Right lobe of liver (tissue), 6 donors: Measurements from ENCODE around the gene SERP1. TPM values are rescaled to one million over a fixed set of nuclear protein-coding genes. Genes with fewer than 3 reads are reported as not detected.

Source experiments
- ATAC-seq, 4 donors: fragments of 200-7000 bp; cut with Tn5 transposase; one replicate each; pipeline ENCODE4 v1.9.1; 2020; ENCODE audit warnings: mild to moderate bottlenecking in 4 of 4, moderate library complexity in 4 of 4
- DNase-seq, 3 donors: peaks; one replicate each; pipeline ENCODE4 v3.0.0-alpha.2; 2020
- H3K27ac ChIP-seq, 3 donors: fragments of 200-600 bp; one replicate each; pipeline ENCODE4 v1.8.0; 2022
- H3K27me3 ChIP-seq, 2 donors: fragments of 200-600 bp; one replicate each; pipeline ENCODE4 v1.8.0; 2022
- H3K36me3 ChIP-seq, 4 donors: fragments of 200-600 bp; sonication (generic) in 1 of 4; one replicate each; pipeline versions ENCODE4 v1.5.1 to v1.8.0; 2017 to 2022; ENCODE audit warnings: control low read depth in 1 of 4
- H3K4me1 ChIP-seq, 4 donors: fragments of 200-600 bp; sonication (generic) in 1 of 4; one replicate each; pipeline versions ENCODE4 v1.5.1 to v1.8.0; 2017 to 2022; ENCODE audit warnings: control low read depth in 1 of 4
- H3K4me3 ChIP-seq, 3 donors: fragments of 200-600 bp; one replicate each; pipeline ENCODE4 v1.8.0; 2022
- H3K9me3 ChIP-seq, 4 donors: fragments of 200-600 bp; sonication (generic) in 1 of 4; one replicate each; pipeline versions ENCODE4 v1.5.1 to v1.8.0; 2017 to 2022; ENCODE audit warnings: control low read depth in 1 of 4
- POLR2A ChIP-seq: fragments of 450-650 bp; IDR thresholded peaks from one replicate; pipeline ENCODE4 v1.6.1; 2017; ENCODE audit warnings: antibody characterized with exemption, mild to moderate bottlenecking
- WGBS: methylation state at CpG from one replicate; pipeline ENCODE4 v1.1.6; 2018; ENCODE audit warnings: low coverage, low lambda C conversion rate; ENCODE audit not compliant: insufficient coverage; ENCODE audit errors: missing lambda C conversion rate; 5-methylcytosine and 5-hydroxymethylcytosine counted together
- intact Hi-C, 2 donors: fragments of 100-400 bp; cut with DNase I; formaldehyde crosslinking; loops; one replicate each; pipeline versions ENCODE4 v1.11.2 to v1.14.1; 2022
- total RNA-seq, 6 experiments: library from RNA; depleted of rRNA in 2 of 6; stranded (reverse); fragments of >200 nt in 2 of 6; fragmentation: NEBNext Ultra II Directional in 3 of 6; extraction: Animal tissue kit (Norgen Biotek cat#: 25700) in 3 of 6; gene quantifications; one replicate each; pipeline versions ENCODE4 v1.1.0 to v1.2.4, GENCODE V29; 2016 to 2023
- TF ChIP-seq, protein P1 (sequence below), 4 donors: fragments of 200-600 bp in 3 of 4; fragments of 450-650 bp in 1 of 4; IDR thresholded peaks; one replicate each; pipeline versions ENCODE4 v1.5.1 to v1.8.0; 2016 to 2022; ENCODE audit warnings: antibody characterized with exemption in 4 of 4, mild to moderate bottlenecking in 2 of 4
- donor health status: DM: no; HTN: yes; CAD: no.
- donor health status: DM: no; HTN: no; CAD: no.
- donor health status: DM: no; HTN: no; CAD: no.
- donor health status: DM: no; HTN: yes; CAD: no.
- donor health status: DM: no; HTN: yes; CAD: no.

The SERP1 gene
- total RNA-seq, 6 experiments from 2014 or later: 65.6 to 367 (median 92.4) TPM

DNA sequence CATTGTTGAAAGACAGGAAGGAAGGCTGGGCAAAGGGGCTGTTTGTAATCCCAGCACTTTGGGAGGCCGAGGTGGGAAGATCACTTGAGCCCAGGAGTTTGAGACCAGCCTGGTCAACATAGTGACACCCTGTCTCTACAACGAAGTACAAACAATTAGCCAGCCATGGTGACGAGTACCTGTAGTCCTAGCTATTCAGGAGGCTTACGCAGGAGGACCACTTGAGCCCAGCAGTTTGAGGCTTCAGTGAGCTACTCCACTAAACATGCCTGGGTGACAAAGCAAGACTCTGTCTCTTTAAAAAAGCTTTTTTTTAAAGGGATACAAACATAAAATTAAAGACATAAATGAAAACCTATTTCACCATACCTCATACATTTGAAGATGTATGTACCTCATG, 11.1 kb downstream of the SERP1 start:
- H3K4me3 ChIP-seq: no peak overlapping the region
- no peaks in the 10 kb centered on the region for H3K9me3 ChIP-seq
- no peak for DNase-seq
- TF ChIP-seq, protein P1, sequence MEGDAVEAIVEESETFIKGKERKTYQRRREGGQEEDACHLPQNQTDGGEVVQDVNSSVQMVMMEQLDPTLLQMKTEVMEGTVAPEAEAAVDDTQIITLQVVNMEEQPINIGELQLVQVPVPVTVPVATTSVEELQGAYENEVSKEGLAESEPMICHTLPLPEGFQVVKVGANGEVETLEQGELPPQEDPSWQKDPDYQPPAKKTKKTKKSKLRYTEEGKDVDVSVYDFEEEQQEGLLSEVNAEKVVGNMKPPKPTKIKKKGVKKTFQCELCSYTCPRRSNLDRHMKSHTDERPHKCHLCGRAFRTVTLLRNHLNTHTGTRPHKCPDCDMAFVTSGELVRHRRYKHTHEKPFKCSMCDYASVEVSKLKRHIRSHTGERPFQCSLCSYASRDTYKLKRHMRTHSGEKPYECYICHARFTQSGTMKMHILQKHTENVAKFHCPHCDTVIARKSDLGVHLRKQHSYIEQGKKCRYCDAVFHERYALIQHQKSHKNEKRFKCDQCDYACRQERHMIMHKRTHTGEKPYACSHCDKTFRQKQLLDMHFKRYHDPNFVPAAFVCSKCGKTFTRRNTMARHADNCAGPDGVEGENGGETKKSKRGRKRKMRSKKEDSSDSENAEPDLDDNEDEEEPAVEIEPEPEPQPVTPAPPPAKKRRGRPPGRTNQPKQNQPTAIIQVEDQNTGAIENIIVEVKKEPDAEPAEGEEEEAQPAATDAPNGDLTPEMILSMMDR (IDR thresholded peaks at IDR 0.05): no peak
- TF ChIP-seq POLR2A: no peak
- intact Hi-C loops: no loop called here
- WGBS: 72% methylated on average over 3 of the region's 4 CpGs
- no peaks in the 10 kb centered on the region for H3K36me3 ChIP-seq
- peaks cover 0 to 5% (median 0%) of the 10 kb centered on the region in 4 donors for H3K4me1 ChIP-seq
- no peak for ATAC-seq
- H3K27ac ChIP-seq: peak overlapping the region in 1 of 3 donors; percentile 1
- H3K27me3 ChIP-seq: no peaks in the 10 kb centered on the region

DNA sequence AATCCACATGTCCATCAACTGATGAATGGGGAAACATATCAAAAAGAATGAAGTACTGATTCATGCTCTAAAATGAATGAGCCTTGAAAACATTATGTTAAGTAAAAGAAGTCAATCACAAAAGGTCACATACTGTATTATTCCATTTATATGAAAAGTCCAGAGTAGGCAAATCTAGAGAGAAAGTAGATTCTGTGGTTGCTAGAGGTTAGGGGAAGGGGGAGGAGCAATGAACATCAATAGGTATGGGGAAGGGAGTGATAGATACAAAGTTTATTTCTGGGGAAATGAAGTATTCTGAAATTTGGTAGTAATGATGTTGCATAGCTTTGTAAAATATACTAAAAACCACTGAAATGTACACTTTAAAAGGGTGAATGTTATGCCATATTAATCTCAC, 14.5 kb downstream of the SERP1 start:
- TF ChIP-seq POLR2A: no peak
- TF ChIP-seq, protein P1 (IDR thresholded peaks at IDR 0.05): no peak
- DNase-seq (no peak), ATAC-seq (no peak)
- Histone ChIP-seq H3K36me3 (no peaks in the 10 kb centered on the region), H3K4me1 (no peaks in the 10 kb centered on the region), H3K4me3 (no peak overlapping the region), H3K9me3 (no peaks in the 10 kb centered on the region), H3K27ac (no peak overlapping the region), H3K27me3 (no peaks in the 10 kb centered on the region)
- intact Hi-C loops: no loop called here

DNA sequence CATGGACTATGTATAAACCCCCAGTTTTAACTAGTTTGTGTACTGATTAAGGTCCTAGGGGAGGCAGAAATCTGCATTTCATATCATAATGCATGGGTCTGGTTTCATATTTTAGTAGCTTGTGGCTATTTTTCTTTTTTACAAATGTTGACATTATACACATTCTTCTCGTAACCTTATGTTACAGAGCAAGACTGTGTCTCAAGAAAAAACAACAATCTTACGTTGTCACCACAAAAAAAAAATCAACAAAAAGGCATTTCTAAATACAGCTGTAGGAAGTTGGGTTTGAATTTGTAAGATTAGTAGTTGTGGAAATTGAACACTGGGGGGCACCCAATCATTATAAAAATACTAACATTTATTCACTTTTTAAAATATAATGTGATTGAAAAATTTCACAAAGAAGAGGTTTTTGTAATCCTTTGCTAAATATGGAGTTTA, 17.9 kb downstream of the SERP1 start:
- Histone ChIP-seq H3K4me3 (no peak overlapping the region), H3K27me3 (no peaks in the 10 kb centered on the region), H3K36me3 (no peaks in the 10 kb centered on the region), H3K4me1 (no peaks in the 10 kb centered on the region), H3K9me3 (no peaks in the 10 kb centered on the region), H3K27ac (no peak overlapping the region)
- TF ChIP-seq, protein P1 (IDR thresholded peaks at IDR 0.05): peak; percentile 22 to 55 (median 44)
- TF ChIP-seq POLR2A: no peak
- intact Hi-C loops: no loop called here
- WGBS: 2% methylated on average over 2 of the region's 2 CpGs
- no peak for DNase-seq
- ATAC-seq: peak; percentile 29 to 51 (median 45)

DNA sequence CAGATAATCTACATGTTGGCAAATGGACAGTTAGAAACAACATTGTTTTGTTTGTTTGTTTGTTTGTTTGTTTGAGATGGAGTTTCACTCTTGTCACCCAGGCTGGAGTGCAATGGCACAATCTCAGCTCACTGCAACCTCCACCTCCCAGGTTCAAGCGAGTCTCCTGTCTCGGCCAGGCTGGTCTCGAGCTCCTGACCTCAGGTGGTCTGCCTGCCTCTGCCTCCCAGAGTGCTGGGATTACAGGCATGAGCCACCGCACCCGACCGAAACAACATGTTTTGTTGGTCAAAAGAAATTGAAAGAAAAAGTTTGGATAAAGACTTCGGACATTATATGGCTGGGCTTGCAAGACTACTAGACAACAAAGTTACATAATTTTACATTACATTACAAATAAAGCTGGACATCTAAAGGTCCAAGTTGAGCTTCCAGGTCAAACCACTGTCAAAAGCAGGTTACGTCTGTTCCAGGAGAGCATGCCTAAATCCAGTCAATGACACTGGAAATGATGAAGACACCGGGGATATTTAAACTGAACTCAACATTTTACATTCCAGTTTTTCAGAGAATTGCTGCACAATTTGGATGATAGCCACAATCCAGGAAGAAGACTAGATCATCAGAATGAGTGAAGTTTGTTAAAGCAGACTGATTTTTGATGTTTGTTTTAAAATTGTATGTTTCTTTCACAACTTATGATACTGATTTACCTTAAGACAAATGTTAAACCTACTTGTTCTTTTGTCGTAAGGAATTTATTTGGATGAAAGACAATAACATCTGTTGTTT, 18.6 kb downstream of the SERP1 start:
- TF ChIP-seq, protein P1 (IDR thresholded peaks at IDR 0.05): no peak
- TF ChIP-seq POLR2A: no peak
- intact Hi-C loops: no loop called here
- ATAC-seq (peak in 1 of 4 donors; percentile 14), DNase-seq (no peak)
- Histone ChIP-seq H3K36me3 (no peaks in the 10 kb centered on the region), H3K27me3 (no peaks in the 10 kb centered on the region), H3K4me1 (no peaks in the 10 kb centered on the region), H3K4me3 (no peak overlapping the region), H3K9me3 (no peaks in the 10 kb centered on the region), H3K27ac (no peak overlapping the region)
- 51% methylated on average over 10 of the region's 10 CpGs for WGBS
